SK-N-MC (cell line): ENCODE data around the gene CDY2A.
"Not testable (repeated sequence)": the region's sequence is repeated elsewhere in the genome, so short reads cannot be mapped to it uniquely, and the experiment has no call there.

ENCODE experiments used
- DNase-seq: peaks from one replicate; pipeline ENCODE4 v3.0.0-alpha.2; 2011; ENCODE audit warnings: low read depth, low spot score
- H3K27ac ChIP-seq: fragments of 200-600 bp; sonication (generic); 2 replicates; pipeline ENCODE4 v1.5.1; 2016; ENCODE audit warnings: mixed run types
- H3K36me3 ChIP-seq: fragments of 200-600 bp; sonication (generic); 2 replicates; pipeline ENCODE4 v1.6.1; 2017; ENCODE audit warnings: antibody characterized with exemption, low read length, mixed read lengths; ENCODE audit not compliant: insufficient read depth
- H3K4me3 ChIP-seq: fragments of 200-600 bp; sonication (generic); 2 replicates; pipeline ENCODE4 v1.5.1; 2016
- H3K9ac ChIP-seq: fragments of 200-600 bp; sonication (generic); 2 replicates; pipeline ENCODE4 v1.8.0; 2017; ENCODE audit warnings: mixed run types, mixed read lengths; ENCODE audit not compliant: insufficient read length
- H3K9me3 ChIP-seq: fragments of 200-600 bp; sonication (generic); 2 replicates; pipeline ENCODE4 v1.6.1; 2017; ENCODE audit warnings: low read depth, mild to moderate bottlenecking, antibody characterized with exemption, low read length, moderate library complexity, mixed read lengths

The CDY2A gene, protein sequence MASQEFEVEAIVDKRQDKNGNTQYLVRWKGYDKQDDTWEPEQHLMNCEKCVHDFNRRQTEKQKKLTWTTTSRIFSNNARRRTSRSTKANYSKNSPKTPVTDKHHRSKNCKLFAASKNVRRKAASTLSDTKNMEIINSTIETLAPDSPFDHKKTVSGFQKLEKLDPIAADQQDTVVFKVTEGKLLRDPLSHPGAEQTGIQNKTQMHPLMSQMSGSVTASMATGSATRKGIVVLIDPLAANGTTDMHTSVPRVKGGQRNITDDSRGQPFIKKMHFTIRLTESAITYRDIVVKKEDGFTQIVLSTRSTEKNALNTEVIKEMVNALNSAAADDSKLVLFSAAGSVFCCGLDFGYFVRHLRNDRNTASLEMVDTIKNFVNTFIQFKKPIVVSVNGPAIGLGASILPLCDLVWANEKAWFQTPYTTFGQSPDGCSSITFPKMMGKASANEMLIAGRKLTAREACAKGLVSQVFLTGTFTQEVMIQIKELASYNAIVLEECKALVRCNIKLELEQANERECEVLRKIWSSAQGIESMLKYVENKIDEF

DNA sequence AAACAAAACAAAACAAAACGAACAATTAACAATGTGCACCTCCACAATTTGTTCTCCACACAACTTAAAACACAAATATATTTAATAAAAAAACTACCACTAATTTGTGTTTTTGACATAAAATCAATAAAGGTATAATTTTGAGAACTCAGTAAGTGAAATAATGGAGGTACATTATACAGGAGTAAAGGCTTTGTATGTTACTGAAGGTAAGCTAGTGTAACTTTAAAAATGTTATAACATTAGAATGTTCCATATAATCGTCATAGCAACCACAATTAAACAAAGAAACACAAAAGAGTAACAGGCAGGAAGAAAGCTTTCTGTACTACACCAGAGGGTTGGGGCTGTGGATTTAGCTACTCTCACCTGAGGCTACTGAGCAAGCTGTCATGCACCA is at the start of gene CDY2A:
CDY2A (plus strand) TSS at position 301 of the 400 bp plus-strand sequence. CDS start 328 bp downstream, outside the sequence.
- H3K9me3 ChIP-seq, H3K27ac ChIP-seq, H3K4me3 ChIP-seq, DNase-seq, H3K36me3 ChIP-seq, H3K9ac ChIP-seq: not testable (repeated sequence)

DNA sequence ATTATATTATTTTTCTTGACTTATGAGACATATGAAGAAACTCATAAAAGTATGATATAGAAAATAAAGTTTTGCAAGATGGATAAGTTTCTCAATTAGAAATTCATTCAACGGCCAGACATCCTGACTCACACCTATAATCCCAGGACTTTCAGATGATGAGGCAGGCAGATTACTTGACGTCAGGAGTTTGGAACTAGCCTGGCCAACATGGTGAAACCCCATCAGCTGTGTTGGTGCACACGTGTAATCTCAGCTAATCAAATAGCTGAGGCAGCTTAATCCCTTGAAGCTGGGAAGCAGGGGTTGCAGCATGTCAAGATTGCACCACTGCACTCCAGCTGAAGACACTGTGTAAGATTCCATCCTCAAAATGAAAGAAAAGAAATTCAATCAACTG is 28.0 kb upstream of the CDY2A start:
- DNase-seq, H3K9me3 ChIP-seq, H3K9ac ChIP-seq, H3K27ac ChIP-seq, H3K36me3 ChIP-seq, H3K4me3 ChIP-seq: not testable (repeated sequence)

DNA sequence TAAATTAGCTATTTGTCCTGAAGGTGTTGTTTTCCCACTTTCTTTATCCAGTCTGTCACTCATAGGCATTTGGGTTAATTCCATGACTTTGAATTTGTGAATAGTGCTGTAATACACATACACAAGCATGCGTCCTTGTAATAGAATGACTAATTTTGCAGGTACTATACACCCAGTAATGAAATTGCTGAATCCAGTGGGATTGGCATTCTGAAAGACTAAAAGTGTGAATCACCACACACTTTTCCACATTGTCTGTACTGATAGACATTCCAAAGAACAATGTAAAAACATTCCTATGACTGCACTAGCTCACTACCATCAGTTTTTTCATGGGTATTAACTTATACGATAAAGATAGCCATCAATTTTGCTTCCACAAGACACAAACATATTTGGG is 27.3 kb upstream of the CDY2A start:
- H3K36me3 ChIP-seq, H3K9me3 ChIP-seq, DNase-seq, H3K9ac ChIP-seq, H3K4me3 ChIP-seq, H3K27ac ChIP-seq: not testable (repeated sequence)

DNA sequence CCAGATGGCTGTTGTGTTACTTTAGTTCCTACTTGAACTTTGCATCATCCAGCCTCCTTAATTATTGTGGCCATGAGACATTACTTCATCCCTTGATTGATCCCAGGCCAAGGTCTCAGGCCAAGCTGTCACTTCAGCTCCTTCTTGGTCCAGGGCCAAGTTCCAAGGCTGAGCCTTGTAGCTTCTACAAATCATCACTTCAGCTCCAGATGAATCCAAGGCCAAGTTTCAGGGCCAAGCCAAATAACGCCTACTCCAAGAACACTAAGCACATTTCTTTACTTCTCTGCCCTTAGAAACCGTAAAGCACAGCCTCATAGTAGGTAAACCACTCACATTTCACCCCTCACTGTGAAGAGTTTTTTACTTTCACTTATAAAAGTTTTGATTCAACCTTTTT is 1.7 kb upstream of the CDY2A start:
- not testable (repeated sequence) for DNase-seq, H3K4me3 ChIP-seq, H3K36me3 ChIP-seq, H3K27ac ChIP-seq, H3K9me3 ChIP-seq, H3K9ac ChIP-seq

DNA sequence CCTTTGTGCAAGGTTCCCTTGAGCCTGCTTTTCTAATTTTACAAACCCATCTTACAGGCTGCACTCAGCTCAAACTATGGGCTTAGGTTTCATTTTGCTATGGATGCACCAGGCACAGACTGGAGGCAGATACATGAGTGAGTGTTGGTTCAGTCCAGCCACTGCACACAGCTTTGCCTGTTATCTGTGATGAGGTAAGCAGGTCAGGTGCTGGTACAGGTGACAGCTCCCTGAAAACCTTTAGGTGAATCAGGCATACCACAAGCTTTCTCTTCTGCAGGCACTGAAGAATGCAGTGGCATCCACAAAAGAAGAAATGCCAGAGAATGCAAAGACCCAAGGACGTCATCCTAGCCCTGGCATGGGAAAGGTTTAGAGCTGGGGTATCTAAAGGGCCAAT is 3.3 kb downstream of the CDY2A start:
- not testable (repeated sequence) for H3K36me3 ChIP-seq, H3K4me3 ChIP-seq, H3K9ac ChIP-seq, DNase-seq, H3K9me3 ChIP-seq, H3K27ac ChIP-seq

DNA sequence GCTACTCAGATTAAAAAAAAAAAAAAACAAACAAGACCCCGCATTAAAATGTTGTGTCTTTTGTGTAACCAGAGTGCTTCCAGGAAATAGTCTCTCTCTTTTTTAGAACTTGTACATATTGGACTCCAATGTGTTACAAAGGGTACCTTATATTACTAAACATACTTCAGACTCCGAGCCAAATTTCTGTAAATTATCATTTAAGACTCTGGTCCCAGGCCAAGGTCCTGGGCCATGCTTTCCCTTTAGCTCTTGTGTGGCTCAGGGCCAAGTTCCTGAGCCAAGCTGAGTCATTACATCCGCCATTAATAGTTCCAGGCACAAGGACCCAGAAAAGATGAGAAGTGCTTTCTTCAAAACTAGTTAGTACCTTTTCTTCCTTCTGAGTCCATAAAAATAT is 4.6 kb downstream of the CDY2A start:
- H3K36me3 ChIP-seq, H3K9me3 ChIP-seq, H3K27ac ChIP-seq, H3K9ac ChIP-seq, DNase-seq, H3K4me3 ChIP-seq: not testable (repeated sequence)

DNA sequence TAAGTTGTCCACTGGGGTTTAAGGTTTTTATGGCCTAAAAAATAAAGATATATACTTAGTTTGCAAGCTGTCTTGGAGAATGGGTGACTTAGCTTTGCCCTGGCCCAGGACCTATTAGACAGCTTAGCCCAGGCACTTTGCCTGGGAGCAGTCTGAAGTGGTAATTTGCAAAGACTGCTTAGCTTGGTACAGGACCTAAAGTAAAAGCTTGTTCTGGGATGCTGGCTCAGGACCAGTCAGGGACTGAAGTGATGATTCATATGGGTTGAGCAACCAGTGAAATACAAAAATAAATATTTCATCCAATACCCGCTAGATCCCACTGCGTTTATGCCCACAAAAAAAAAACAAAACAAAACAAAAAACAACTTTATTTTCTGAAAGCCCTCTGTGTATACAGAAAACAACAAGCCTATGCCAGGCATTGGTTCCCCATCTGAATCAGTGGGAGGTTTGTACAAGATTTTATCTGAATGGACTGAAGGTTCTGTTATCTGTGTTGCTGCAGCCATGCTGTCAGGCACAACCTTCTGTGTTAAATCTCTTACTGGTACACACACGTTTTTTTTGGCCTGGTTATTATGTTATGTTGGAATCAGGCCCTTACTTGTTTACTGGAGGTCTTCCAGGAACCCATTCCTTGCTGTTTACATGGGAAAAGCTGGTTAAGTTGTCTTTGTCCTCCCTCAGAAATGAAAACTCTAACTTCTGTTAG is 8.7 kb downstream of the CDY2A start:
- H3K4me3 ChIP-seq, DNase-seq, H3K36me3 ChIP-seq, H3K27ac ChIP-seq, H3K9ac ChIP-seq, H3K9me3 ChIP-seq: not testable (repeated sequence)

DNA sequence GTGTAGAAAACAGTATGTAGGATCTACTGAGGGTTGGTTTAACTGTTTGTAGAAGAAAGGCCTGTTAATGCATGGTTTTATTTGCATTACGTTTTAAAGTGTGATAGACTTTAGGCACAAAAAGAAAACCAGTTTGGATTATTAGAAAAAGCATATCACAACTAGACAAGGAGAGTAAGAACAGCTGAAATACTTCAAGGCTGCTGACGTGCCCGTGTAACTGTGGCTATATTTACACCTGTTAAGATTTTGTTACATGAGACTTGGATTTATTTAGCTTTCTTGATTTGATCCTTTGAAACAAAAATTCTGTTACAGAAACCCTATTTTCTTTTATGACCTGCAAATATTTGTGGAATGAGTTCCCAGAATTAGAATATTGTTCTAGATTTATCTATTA is 9.3 kb downstream of the CDY2A start:
- H3K36me3 ChIP-seq, H3K9ac ChIP-seq, H3K9me3 ChIP-seq, H3K27ac ChIP-seq, H3K4me3 ChIP-seq, DNase-seq: not testable (repeated sequence)

DNA sequence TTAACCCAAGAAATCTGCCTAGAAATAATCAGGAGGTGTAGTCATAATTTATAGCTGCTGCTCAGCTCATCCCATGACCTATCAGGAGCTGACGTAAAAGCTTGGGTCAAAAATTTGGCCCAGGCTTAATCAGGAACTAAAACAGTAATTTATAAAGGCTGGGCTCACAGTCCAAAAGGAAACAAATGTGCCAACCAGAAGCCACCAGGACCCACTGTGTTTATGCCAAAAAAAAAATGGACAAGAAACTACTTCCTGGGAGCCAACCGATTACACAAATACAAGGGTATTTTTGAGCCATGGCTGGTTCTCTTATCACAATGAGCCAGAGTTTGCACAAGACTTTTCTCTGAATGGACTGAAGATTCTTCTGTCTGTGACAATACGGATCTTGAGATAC is 19.4 kb downstream of the CDY2A start:
- H3K36me3 ChIP-seq, H3K4me3 ChIP-seq, H3K9ac ChIP-seq: not testable (repeated sequence)

DNA sequence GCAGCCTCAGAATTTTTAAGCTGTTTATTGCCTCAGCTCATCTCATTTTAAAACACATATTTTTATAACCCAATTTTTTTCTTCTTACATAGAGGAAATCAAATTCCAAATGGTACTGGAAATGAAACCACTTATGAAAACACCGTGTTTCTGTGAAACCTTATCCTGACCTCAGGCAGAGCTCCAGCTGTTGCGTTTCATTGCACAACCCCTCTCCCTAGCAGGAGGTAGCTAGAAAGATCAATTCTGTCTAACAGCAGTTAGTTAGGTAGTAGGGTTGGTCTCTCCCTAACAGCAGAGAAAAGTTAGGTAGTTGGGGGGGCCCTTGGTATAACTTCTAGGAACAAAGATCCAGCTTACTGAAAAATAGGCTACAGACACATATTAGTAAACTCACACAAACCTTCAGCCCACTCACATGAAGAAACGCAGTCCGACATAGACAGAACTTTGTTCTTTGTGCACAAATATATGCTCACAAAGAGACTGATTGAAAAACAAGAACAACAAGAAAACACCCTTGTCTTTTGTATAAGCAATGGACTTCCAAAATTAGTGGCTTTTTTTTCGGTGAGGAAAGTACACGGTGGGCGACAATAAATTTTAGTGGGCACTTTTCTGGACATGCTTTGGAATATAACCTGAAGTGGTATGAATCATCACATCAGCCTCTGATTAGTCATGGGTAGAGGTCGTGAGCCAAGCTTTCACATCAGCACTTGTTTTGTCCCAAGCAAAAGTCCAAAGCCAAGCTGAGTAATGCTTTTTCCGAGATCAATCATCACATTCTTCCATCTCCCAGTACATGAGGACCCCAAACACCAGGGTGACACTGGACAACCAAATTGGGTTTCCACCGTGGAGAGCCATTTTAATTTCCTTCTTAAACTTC is 22.8 kb downstream of the CDY2A start:
- H3K9ac ChIP-seq, H3K9me3 ChIP-seq, H3K4me3 ChIP-seq, DNase-seq, H3K27ac ChIP-seq, H3K36me3 ChIP-seq: not testable (repeated sequence)

More for the DNA sequence above, 19.4 kb downstream of the CDY2A start:
- H3K9me3 ChIP-seq, DNase-seq, H3K27ac ChIP-seq: not testable (repeated sequence)

DNA sequence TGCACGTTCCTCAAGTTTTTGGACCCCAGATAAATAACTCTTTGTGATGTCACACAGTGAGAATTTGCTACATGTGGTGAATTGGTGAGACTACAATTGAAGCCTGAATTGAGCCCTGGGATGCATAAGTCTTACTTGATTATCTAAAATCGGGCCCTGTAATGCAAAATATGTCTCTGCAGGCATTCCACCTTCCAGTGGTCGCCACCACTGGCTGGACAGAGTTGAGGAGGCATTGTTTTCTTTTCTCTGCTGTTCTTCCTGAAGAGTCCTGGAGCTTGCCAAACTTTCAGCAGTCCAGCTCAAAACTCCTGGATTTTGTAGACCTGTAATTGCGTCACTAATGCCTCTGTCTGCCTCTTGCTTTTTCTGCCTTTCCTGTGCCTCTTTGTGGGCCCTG is 23.5 kb downstream of the CDY2A start:
- H3K27ac ChIP-seq, H3K9me3 ChIP-seq, H3K36me3 ChIP-seq, H3K4me3 ChIP-seq, DNase-seq, H3K9ac ChIP-seq: not testable (repeated sequence)

DNA sequence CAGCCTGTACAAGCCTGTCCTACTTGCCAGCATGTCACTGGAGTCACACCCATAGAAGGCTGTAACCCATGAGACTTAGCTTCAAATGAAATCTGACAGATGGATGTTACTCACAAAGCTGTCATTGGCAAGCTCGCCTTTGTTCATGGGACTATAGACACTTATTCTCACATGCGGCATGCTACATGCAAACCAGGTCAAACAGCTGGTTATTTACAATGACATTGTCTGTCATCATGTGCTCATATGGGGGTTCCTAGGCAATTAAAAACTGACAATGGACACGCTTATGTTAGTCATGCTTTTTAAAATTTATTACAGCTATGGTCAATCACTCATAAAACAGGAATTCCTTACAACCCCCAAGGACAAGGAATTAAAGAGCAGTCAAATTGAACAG is 30.9 kb downstream of the CDY2A start:
- not testable (repeated sequence) for H3K9ac ChIP-seq, H3K36me3 ChIP-seq, H3K4me3 ChIP-seq, H3K27ac ChIP-seq, DNase-seq, H3K9me3 ChIP-seq

DNA sequence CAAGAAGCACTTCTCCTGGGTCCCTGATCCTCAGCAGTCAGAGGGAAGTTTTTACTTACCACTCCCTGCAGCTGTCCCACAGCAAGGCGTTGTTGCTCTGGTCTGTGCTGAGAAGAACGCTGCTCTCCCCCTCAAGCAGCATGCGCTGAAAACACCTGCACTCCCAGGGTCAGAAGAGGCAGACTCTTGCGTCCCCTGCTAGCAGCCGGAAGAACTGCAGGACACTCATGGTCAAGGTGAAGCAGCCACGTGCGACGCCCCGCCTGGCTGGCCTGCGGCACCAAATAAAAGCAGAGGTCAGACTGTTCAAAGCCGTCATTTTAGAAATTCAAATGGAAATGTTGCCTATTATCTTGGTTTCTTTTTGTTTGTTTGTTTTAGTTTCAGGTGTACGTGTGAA is 47.9 kb downstream of the CDY2A start:
- not testable (repeated sequence) for DNase-seq, H3K9ac ChIP-seq, H3K4me3 ChIP-seq, H3K27ac ChIP-seq, H3K9me3 ChIP-seq, H3K36me3 ChIP-seq
